Heart left ventricle (tissue), 16 donors: ENCODE measurements around the gene NDRG4. TPM values are rescaled to one million over a fixed set of nuclear protein-coding genes. Genes with fewer than 3 reads are reported as not detected.

Experiments
- ATAC-seq, 4 donors: fragments of 200-7000 bp; cut with Tn5 transposase; one replicate each; pipeline ENCODE4 v1.9.1; 2020 to 2022; ENCODE audit warnings: moderate library complexity in 4 of 4, mild to moderate bottlenecking in 3 of 4, moderate number of reproducible peaks in 1 of 4
- DNase-seq, 5 donors: peaks; one replicate each; pipeline ENCODE4 v3.0.0-alpha.2; 2020
- H3K27ac ChIP-seq, 12 donors: fragments of 200-600 bp; sonication (generic) in 4 of 12; one replicate each; pipeline versions ENCODE4 v1.5.0 to v1.8.0; 2016 to 2022; ENCODE audit warnings: mild to moderate bottlenecking in 2 of 12
- H3K27me3 ChIP-seq, 9 donors: fragments of 200-600 bp; sonication (generic) in 2 of 9; one replicate each; pipeline versions ENCODE4 v1.5.1 to v1.8.0; 2016 to 2022; ENCODE audit warnings: mild to moderate bottlenecking in 3 of 9
- H3K36me3 ChIP-seq, 9 donors: fragments of 200-600 bp; sonication (generic) in 2 of 9; one replicate each; pipeline versions ENCODE4 v1.5.0 to v1.8.0; 2018 to 2022; ENCODE audit warnings: mild to moderate bottlenecking in 2 of 9
- H3K4me1 ChIP-seq, 12 donors: fragments of 200-600 bp; sonication (generic) in 4 of 12; one replicate each; pipeline versions ENCODE4 v1.5.0 to v1.8.0; 2016 to 2022; ENCODE audit warnings: mild to moderate bottlenecking in 3 of 12
- H3K4me3 ChIP-seq, 12 donors: fragments of 200-600 bp; sonication (generic) in 4 of 12; one replicate each; pipeline versions ENCODE4 v1.5.0 to v1.8.0; 2017 to 2022; ENCODE audit warnings: mild to moderate bottlenecking in 9 of 12, moderate library complexity in 4 of 12
- H3K9me3 ChIP-seq, 12 donors: fragments of 200-600 bp; sonication (generic) in 4 of 12; one replicate each; pipeline versions ENCODE4 v1.5.0 to v1.8.0; 2016 to 2022; ENCODE audit warnings: mild to moderate bottlenecking in 1 of 12
- CTCF ChIP-seq, 12 donors: fragments of 200-600 bp; sonication (generic) in 4 of 12; IDR thresholded peaks; one replicate each; pipeline versions ENCODE4 v1.5.0 to v1.8.0; 2018 to 2022; ENCODE audit warnings: antibody characterized with exemption in 12 of 12, mild to moderate bottlenecking in 5 of 12
- POLR2A ChIP-seq, 2 donors: fragments of 450-650 bp; IDR thresholded peaks; one replicate each; pipeline ENCODE4 v1.6.1; 2017; ENCODE audit warnings: antibody characterized with exemption in 2 of 2, mild to moderate bottlenecking in 2 of 2, moderate library complexity in 2 of 2
- WGBS, 4 donors: extraction: QIAGEN DNeasy Blood & Tissue Kit in 2 of 4; methylation state at CpG; one replicate each; pipeline versions ENCODE4 v1.1.5 to v1.1.7; 2013 to 2018; 5-methylcytosine and 5-hydroxymethylcytosine counted together
- intact Hi-C, 10 donors: fragments of 100-400 bp; cut with DNase I; formaldehyde crosslinking; loops; one replicate each; pipeline versions ENCODE4 v1.11.1 to v1.14.2; 2022
- polyA plus RNA-seq, 2 donors: library from polyadenylated mRNA; stranded (reverse); fragments of 200-250 nt; gene quantifications; one replicate each; pipeline ENCODE4 v1.2.3, GENCODE V29; 2013
- total RNA-seq, 9 donors: library from RNA; depleted of rRNA in 2 of 9; stranded (reverse); fragments of >200 nt in 2 of 9; fragmentation: NEBNext Ultra II Directional in 3 of 9; extraction: Animal tissue kit (Norgen Biotek cat#: 25700) in 3 of 9; gene quantifications; one replicate each; pipeline versions ENCODE4 v1.1.0 to v1.2.4, GENCODE V29; 2016 to 2023
- donor health status: ischemic (EF 13 %, LVEDD 7.1; RV severe dilation, severe dysfunction).
- donor health status: healthy with polysubstance abuse.
- donor health status: DM: no; HTN: yes; CAD: no.
- donor health status: DM: no; HTN: no; CAD: no.
- donor health status: ischemic (EF 25% LVEDD 6.9; RV normal size, moderate dysfunction).
- donor health status: ischemic (EF 25% LVEDD 5.7; RV mildly dilated, moderate dysfunction).
- donor health status: healthy.
- donor health status: DM: yes; HTN: yes; CAD: no.
- donor health status: ischemic (EF 35%, LVEDD 5.7; RV mildly dilated, moderate dysfunction).
- donor health status: nonischemic (EF 11% LVEDD 7.7; RV severe dilation, severe dysfunction).
- donor health status: DM: yes; HTN: yes; CAD: no.
- donor health status: PGD.
- donor health status: ischemic (EF 29% LVEDD 5.4; RV normal size, mild dysfunction).
- donor health status: nonischemic (EF 23%, LVEDD 6.1; RV moderate dilation, normal function).

NDRG4 gene
- total and polyA plus RNA-seq, 11 donors: 294 to 1,429 (median 742) TPM

GRCh38 chr16:58497935-58498334, 2.0 kb upstream of the NDRG4 start:
- Histone ChIP-seq H3K4me1 (peaks cover 0 to 82% (median 27%) of the 10 kb centered on the region in 12 donors), H3K27ac (peak overlapping the region in 6 of 12 donors; percentile 20 to 81 (median 29)), H3K4me3 (no peak overlapping the region), H3K9me3 (no peaks in the 10 kb centered on the region), H3K36me3 (peaks cover 0 to 20% (median 0%) of the 10 kb centered on the region in 9 donors), H3K27me3 (peaks cover 0 to 16% (median 0%) of the 10 kb centered on the region in 9 donors)
- WGBS, 4 donors: 68 to 73% (median 71%) methylated on average over 5 of the region's 5 CpGs
- TF ChIP-seq POLR2A (IDR thresholded peaks at IDR 0.05) (no peak), CTCF (IDR thresholded peaks at IDR 0.05) (no peak)
- intact Hi-C loops: no loop called here
- DNase-seq (peak in 1 of 5 donors; percentile 21), ATAC-seq (no peak)

GRCh38 chr16:58498341-58499091, 1.4 kb upstream of the NDRG4 start:
- intact Hi-C loops: no loop called here
- Histone ChIP-seq H3K27me3 (peaks cover 0 to 16% (median 0%) of the 10 kb centered on the region in 9 donors), H3K27ac (peak overlapping the region in 5 of 12 donors; percentile 20 to 81 (median 34)), H3K4me3 (no peak overlapping the region), H3K4me1 (peaks cover 0 to 76% (median 27%) of the 10 kb centered on the region in 12 donors), H3K36me3 (peaks cover 0 to 18% (median 0%) of the 10 kb centered on the region in 9 donors), H3K9me3 (no peaks in the 10 kb centered on the region)
- no peak for TF ChIP-seq CTCF (IDR thresholded peaks at IDR 0.05)
- no peak for TF ChIP-seq POLR2A (IDR thresholded peaks at IDR 0.05)
- DNase-seq (no peak), ATAC-seq (no peak)
- WGBS, 4 donors: 74 to 85% (median 81%) methylated on average over 8 to 9 of the region's 9 CpGs

- ATAC-seq (no peak), DNase-seq (no peak)
- Histone ChIP-seq H3K36me3 (peaks cover 0 to 20% (median 3%) of the 10 kb centered on the region in 9 donors), H3K4me3 (no peak overlapping the region), H3K4me1 (peaks cover 0 to 70% (median 27%) of the 10 kb centered on the region in 12 donors), H3K9me3 (no peaks in the 10 kb centered on the region), H3K27ac (peak overlapping the region in 5 of 12 donors; percentile 2 to 44 (median 4)), H3K27me3 (peaks cover 0 to 16% (median 0%) of the 10 kb centered on the region in 9 donors)
- WGBS, 4 donors: 80 to 86% (median 84%) methylated on average over 9 to 10 of the region's 10 CpGs
- TF ChIP-seq CTCF (IDR thresholded peaks at IDR 0.05) (no peak), POLR2A (IDR thresholded peaks at IDR 0.05) (no peak)
- intact Hi-C loops: no loop called here
Measured at GRCh38 chr16:58499092-58499511, 841 bp upstream of the NDRG4 start.

- Histone ChIP-seq H3K9me3 (no peaks in the 10 kb centered on the region), H3K27ac (peak overlapping the region in 7 of 12 donors; percentile 8 to 56 (median 34)), H3K4me1 (peaks cover 0 to 55% (median 16%) of the 10 kb centered on the region in 12 donors), H3K36me3 (peaks cover 0 to 33% (median 8%) of the 10 kb centered on the region in 9 donors), H3K4me3 (peak overlapping the region in 9 of 12 donors; percentile 2 to 39 (median 25)), H3K27me3 (peaks cover 0 to 16% (median 0%) of the 10 kb centered on the region in 9 donors)
- WGBS, 4 donors: 41 to 53% (median 47%) methylated on average over 22 to 36 of the region's 36 CpGs
- ATAC-seq (peak in 2 of 4 donors; percentile 1 to 3), DNase-seq (peak in 1 of 5 donors; percentile 15)
- intact Hi-C loops: no loop called here
- TF ChIP-seq POLR2A (IDR thresholded peaks at IDR 0.05): no peak
- TF ChIP-seq CTCF (IDR thresholded peaks at IDR 0.05): no peak
Measured at GRCh38 chr16:58500430-58501241, 693 bp downstream of the NDRG4 start.
